Stimulated activated CD8-positive, alpha-beta memory T cell treated with anti-CD3 and anti-CD28 coated beads, Interleukin-7, amount 100 ng/mL, for 24 hours (primary cell): ENCODE data around the gene TOR3A.
A peak's percentile ranks its signal among the peaks of the same experiment; 100 is the strongest.
"Not testable (repeated sequence)": the region's sequence is repeated elsewhere in the genome, so short reads cannot be mapped to it uniquely, and the experiment has no call there.

Source experiments
- DNase-seq: peaks from one replicate; pipeline ENCODE4 v3.0.0-alpha.2; 2020; ENCODE audit warnings: low read depth

TOR3A gene, protein sequence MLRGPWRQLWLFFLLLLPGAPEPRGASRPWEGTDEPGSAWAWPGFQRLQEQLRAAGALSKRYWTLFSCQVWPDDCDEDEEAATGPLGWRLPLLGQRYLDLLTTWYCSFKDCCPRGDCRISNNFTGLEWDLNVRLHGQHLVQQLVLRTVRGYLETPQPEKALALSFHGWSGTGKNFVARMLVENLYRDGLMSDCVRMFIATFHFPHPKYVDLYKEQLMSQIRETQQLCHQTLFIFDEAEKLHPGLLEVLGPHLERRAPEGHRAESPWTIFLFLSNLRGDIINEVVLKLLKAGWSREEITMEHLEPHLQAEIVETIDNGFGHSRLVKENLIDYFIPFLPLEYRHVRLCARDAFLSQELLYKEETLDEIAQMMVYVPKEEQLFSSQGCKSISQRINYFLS

DNA sequence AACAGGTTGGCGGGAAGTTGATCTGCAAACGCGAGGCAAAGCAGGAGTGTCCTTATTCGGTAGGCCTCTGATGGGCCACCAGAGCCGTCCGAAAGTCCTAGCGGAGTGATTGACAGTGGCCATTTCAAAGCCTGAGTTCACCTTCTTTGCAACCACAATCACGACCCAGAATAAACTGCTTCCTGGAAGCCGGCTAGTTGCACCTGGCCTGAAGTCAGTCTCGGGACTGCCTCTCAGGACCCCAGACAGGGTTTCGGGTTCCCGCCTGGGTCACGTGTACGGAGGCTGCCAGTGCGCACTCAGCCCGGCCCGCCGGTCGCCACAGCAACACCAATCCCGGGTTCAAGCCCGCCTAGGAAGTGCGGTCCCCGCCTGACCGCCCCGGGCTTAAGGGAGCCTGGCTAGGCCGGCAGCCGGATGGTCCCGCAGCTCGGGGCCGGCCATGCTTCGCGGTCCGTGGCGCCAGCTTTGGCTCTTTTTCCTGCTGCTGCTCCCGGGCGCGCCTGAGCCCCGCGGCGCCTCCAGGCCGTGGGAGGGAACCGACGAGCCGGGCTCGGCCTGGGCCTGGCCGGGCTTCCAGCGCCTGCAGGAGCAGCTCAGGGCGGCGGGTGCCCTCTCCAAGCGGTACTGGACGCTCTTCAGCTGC, at the start of gene TOR3A:
Gene TOR3A (plus strand): TSS at position 384 of the 646 bp plus-strand sequence. CDS start 59 bp downstream, at position 443.
- DNase-seq, result peak; percentile 59

DNA sequence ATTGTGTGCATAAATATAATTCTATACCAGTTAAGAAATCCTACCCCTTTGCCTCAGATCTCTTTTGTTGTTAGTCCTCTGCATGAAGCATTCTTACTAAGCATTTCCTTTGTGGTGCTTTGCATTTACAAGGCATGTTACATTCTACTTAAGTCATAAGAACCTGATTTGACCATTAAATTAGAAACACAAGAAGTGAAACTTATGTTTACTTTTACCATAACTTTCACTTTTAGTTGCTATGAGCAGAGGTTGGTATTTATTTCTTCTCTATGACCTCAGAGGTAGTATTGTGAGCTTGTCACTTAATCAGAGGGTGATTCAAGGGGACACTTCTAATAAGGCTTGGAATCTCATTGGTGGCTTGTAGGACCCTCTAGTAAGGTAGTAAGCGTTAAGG, 47.1 kb upstream of the TOR3A start:
- no peak for DNase-seq

- no peak for DNase-seq
Observed at GRCh38 chr1:179036844-179037465, 44.9 kb upstream of the TOR3A start.

GRCh38 chr1:179038528-179039281, 43.2 kb upstream of the TOR3A start:
- no peak for DNase-seq

DNA sequence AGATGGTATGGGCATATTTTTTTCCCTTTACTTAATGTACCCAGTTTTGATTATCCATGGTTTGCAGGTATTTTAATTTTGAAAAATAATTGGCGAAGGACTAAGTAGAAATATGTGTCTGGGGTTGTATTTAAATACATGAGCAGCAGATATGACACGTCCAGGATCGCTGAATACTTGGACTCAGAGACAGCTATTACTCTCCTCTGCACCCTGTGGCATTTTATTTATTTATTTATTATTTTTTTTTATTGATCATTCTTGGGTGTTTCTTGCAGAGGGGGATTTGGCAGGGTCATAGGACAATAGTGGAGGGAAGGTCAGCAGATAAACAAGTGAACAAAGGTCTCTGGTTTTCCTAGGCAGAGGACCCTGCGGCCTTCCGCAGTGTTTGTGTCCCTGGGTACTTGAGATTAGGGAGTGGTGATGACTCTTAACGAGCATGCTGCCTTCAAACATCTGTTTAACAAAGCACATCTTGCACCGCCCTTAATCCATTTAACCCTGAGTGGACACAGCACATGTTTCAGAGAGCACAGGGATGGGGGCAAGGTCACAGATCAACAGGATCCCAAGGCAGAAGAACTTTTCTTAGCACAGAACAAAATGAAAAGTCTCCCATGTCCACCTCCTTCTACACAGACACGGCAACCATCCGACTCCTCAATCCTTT, 42.2 kb upstream of the TOR3A start:
- DNase-seq, result not testable (repeated sequence)

DNA sequence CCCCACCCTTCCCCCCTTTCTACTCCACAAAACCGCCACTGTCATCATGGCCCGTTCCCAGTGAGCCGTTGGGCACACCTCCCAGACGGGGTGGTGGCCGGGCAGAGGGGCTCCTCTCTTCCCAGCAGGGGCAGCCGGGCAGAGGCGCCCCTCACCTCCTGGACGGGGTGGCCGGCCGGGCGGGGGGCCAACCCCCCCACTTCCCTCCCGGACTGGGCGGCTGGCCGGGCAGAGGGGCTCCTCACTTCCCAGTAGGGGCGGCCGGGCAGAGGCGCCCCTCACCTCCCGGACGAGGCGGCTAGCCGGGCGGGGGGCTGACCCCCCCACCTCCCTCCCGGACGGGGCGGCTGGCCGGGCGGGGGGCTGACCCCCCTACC, 41.7 kb upstream of the TOR3A start:
- DNase-seq, result not testable (repeated sequence)

- DNase-seq, result no peak
Observed at GRCh38 chr1:179042087-179042486, 39.8 kb upstream of the TOR3A start.

DNA sequence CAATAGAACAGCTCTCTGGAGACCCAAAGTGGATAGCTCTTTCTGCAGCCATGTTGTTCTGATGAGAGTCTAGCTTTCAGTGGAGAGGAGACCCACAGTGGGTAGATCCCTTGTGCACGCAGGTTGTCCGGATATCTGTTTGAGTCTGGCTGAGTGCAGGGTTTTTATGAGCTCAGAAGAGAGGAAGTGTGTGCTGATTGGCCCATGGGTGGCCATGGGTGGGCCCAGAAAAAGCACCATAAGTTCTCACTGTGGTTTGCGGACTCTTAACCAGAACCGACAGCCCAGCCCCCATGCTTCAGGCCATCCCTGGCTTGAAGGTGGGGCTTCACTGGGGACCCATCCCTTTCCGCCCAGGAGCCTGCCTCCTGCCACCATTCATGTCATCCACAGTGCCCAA, 39.2 kb upstream of the TOR3A start:
- DNase-seq, result no peak

- no peak for DNase-seq
Observed at GRCh38 chr1:179043266-179043665, 38.6 kb upstream of the TOR3A start.

DNA sequence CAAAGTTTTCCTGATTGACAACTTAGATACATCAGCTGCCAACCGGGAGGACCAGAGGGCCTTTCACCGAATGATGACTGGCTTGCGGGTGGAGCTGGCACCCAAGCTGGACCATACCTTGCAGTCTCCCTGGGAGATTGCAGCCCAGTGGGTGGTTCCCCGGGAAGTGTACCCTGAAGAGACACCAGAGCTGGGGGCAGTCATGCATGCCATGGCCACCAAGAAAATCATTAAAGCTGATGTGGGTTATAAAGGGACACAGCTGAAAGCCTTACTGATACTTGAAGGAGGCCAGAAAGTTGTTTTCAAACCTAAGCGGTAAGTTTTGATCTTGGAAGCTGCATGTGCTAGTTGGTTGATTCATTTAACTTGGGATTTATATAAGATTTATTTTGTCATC, 38.0 kb upstream of the TOR3A start:
- DNase-seq, result no peak

DNA sequence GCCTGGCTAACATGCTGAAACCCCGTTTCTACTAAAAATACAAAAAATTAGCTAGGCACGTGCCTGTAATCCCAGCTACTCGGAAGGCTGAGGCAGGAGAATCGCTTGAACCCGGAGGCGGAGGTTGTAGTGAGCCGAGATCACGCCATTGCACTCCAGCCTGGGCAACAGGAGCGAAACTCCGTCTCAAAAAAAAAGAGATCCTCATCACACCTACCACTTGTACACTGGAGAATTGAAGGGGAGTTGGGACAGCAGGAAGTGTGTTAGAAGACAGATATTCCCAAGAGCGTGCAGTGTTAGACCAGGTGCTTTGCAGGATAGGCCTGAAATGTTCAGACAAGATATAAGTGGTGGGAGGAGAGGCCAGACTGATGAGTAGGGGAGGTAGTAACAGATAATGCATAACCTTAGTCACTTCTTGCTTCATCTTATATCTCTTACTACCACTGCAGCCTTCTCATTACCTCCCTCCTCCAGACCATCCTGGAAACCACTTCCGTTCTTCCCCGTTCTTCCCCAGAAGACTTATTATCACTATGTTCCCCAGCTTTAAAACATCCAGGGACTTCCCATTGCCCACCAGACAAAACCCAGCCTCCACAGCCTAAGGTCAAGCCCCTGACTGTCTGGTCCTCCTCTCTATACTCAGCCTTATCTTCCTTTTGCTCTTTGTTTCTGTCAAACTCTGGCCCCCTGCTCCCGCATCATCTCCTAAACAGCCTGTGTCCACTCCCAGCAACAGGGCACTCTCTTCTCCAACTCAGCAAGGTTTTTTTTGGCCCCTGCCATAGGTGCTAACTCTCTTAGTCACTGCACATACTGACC, 34.8 kb upstream of the TOR3A start:
- DNase-seq, result no peak

- no peak for DNase-seq
Observed at GRCh38 chr1:179047636-179047997, 34.3 kb upstream of the TOR3A start.

GRCh38 chr1:179048339-179049124, 33.3 kb upstream of the TOR3A start:
- DNase-seq, result no peak

GRCh38 chr1:179052776-179053175, 29.1 kb upstream of the TOR3A start:
- DNase-seq, result no peak

- no peak for DNase-seq
Observed at GRCh38 chr1:179053486-179053885, 28.4 kb upstream of the TOR3A start.

GRCh38 chr1:179055937-179056336, 25.9 kb upstream of the TOR3A start:
- DNase-seq, result no peak

DNA sequence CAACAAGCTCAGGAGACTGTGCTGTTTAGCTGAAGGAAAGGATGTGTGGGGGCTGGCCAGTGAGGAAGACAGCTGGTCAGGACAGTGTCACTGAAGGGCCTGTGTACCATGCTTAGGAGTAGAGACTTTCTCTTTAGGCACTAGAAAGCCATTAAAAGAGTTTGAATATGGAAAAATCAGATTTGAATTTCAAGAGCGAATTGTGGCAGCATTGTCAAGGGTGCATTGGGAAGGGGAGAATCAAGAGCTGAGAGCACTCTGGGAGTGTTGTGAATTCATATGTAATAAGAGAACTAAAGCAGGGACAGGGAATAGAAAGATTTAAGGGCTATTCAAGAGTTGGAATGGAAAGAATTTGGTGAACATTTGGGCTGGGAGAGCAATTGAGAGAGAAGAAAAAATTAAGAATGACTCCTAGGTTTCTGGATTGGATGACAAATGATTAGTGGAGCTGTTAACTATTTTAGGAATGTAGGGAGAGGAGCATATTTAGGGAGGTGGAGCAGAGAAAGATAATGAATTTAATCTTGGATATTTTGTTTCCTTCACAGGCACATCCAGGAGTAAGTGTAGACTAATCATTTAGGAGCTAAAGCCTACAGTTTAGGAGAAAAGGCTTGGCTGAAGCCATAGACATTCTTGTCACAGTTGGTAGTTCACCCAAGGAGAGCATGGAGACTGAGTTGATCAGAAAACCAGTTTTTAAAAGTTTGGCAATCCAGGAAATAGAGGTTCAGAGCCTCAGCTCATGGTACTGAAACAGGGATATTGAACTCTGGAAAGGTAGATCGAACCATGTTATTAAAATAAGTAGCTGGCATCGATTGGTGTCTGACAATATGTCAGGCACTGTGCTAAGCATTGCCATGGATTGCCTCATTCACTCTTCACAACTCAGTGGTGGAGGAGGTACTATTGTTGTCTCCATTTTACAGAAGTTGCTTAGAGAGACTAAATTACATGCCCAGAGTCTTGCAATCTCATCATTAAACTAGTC, 23.1 kb upstream of the TOR3A start:
- DNase-seq, result no peak

DNA sequence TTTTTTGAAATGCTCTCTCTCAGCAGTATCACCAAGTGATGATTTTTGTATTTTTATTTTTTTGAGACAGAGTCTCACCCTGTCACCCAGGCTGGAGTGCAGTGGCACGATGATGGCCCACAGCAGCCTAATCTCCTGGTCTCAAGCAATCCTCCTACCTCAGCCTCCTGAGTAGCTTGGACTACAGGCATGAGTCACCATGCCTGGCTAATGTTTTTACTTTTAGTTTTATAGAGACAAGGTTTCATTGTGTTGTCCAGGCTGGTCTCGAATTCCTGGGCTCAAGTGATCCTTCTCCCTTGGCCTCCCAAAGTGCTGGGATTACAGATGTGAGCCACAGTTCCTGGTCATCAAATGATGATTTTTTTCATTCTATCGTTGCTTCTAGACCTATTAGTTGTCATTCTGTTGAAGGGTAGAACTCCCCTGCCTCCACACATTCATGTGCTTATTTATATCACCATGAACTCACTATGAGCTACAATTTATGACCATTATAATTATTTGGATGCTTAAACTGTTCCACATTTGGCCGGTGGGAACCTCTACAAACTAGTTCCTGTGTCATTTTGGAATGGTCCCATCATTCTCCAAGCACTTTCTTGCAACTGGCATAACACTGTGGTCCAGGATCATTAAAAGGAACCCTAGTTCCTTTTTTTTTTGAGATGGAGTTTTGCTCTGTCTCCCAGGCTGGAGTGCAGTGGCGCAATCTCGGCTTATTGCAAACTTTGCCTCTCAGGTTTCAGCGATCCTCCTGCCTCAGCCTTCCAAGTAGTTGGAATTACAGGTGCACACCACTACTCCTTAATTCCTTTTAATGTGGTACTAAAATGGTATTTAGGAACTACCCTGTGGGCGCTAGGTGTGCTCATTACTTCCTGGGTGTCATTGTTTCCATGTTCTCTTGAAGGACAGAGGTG, 20.2 kb upstream of the TOR3A start:
- no peak for DNase-seq
